SK-N-MC (cell line): ENCODE measurements around the gene CCDC196.
"Not testable (repeated sequence)": the region's sequence is repeated elsewhere in the genome, so short reads cannot be mapped to it uniquely, and the experiment has no call there.

Experiments used
- DNase-seq: peaks from one replicate; pipeline ENCODE4 v3.0.0-alpha.2; 2011; ENCODE audit warnings: low read depth, low spot score
- H3K27ac ChIP-seq: fragments of 200-600 bp; sonication (generic); 2 replicates; pipeline ENCODE4 v1.5.1; 2016; ENCODE audit warnings: mixed run types
- H3K36me3 ChIP-seq: fragments of 200-600 bp; sonication (generic); 2 replicates; pipeline ENCODE4 v1.6.1; 2017; ENCODE audit warnings: antibody characterized with exemption, low read length, mixed read lengths; ENCODE audit not compliant: insufficient read depth
- H3K4me3 ChIP-seq: fragments of 200-600 bp; sonication (generic); 2 replicates; pipeline ENCODE4 v1.5.1; 2016
- H3K9ac ChIP-seq: fragments of 200-600 bp; sonication (generic); 2 replicates; pipeline ENCODE4 v1.8.0; 2017; ENCODE audit warnings: mixed run types, mixed read lengths; ENCODE audit not compliant: insufficient read length
- H3K9me3 ChIP-seq: fragments of 200-600 bp; sonication (generic); 2 replicates; pipeline ENCODE4 v1.6.1; 2017; ENCODE audit warnings: low read depth, mild to moderate bottlenecking, antibody characterized with exemption, low read length, moderate library complexity, mixed read lengths
- EZH2 ChIP-seq: fragments of 200-600 bp; sonication (generic); IDR thresholded peaks from one replicate; pipeline ENCODE4 v1.6.1; 2017; ENCODE audit warnings: antibody characterized with exemption
- FOXP2 ChIP-seq: optimal IDR thresholded peaks from 2 replicates; pipeline ENCODE3; 2011; ENCODE audit warnings: mild to moderate bottlenecking, moderate library complexity; ENCODE audit not compliant: insufficient read depth; ENCODE audit errors: extremely low read length, control extremely low read depth
- POLR2AphosphoS5 ChIP-seq: IDR thresholded peaks from 2 replicates; pipeline ENCODE4 v1.6.1; 2012; ENCODE audit warnings: mild to moderate bottlenecking, low read depth, low read length, borderline replicate concordance

The CCDC196 gene

DNA sequence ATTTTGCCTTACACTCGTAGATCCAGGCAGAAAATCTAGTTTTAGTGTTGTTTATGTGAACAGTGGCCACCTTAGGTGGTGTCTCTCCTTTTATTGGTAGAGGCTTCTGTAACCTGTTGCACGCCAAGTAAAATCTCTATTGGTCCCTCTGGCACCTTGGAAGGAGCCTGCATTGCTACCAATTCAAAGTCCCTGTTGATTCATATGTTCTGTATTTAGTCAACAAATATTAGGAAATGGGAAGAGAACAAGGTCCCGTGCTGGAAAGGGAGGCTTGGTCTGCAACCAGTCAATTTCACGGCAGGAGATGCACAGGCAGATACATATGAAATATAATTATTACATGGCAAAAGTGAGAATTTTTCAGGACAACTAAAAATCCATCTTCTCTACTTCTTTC lies 15.4 kb downstream of the CCDC196 start:
- no peaks in the 10 kb centered on the region for H3K36me3 ChIP-seq
- H3K9ac ChIP-seq, result no peak overlapping the region
- no peak overlapping the region for H3K27ac ChIP-seq
- DNase-seq, result no peak
- no peak for TF ChIP-seq EZH2
- TF ChIP-seq FOXP2, result no peak
- TF ChIP-seq POLR2AphosphoS5, result no peak
- no peaks in the 10 kb centered on the region for H3K9me3 ChIP-seq
- H3K4me3 ChIP-seq, result no peak overlapping the region

DNA sequence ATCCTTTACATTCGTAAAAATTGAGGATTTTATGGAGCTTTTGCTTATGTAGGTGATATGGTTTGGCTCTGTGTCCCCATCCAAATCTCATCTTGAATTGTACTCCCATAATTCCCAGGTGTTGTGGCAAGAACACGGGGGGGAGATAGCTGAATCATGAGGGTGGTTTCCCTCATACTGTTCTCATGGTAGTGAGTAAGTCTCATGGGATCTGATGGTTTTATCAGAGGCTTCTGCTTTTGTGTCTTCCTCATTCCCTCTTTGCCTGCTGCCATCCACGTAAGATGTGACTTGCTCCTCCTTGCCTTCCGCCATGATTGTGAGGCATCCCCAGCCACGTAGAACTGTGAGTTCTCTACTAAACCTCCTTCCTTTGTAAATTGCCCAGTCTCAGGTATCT lies 16.7 kb downstream of the CCDC196 start:
- not testable (repeated sequence) for H3K4me3 ChIP-seq, H3K9me3 ChIP-seq, H3K9ac ChIP-seq, DNase-seq, H3K27ac ChIP-seq, H3K36me3 ChIP-seq

DNA sequence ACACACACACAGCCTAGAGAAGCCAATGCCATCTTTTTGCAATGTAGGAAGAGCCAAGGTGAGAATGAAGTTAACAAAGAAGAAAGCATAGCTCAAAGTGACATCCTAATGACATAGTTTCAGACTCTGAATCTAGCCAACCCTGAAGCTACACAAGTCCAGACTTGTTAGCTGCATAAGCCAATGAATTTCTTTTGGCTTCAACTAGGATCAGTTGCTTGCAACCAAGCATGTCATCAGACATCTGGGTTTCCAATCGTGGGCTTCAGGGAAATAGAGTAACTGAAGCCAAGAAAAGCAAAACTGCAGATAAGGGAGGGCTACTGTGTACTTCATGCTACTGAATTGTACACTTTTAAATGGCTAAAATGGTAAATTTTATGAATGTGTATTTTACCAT lies 17.4 kb downstream of the CCDC196 start:
- DNase-seq, result no peak
- TF ChIP-seq FOXP2 (no peak), EZH2 (no peak), POLR2AphosphoS5 (no peak)
- Histone ChIP-seq H3K4me3 (no peak overlapping the region), H3K27ac (no peak overlapping the region), H3K9me3 (no peaks in the 10 kb centered on the region), H3K36me3 (no peaks in the 10 kb centered on the region), H3K9ac (no peak overlapping the region)

DNA sequence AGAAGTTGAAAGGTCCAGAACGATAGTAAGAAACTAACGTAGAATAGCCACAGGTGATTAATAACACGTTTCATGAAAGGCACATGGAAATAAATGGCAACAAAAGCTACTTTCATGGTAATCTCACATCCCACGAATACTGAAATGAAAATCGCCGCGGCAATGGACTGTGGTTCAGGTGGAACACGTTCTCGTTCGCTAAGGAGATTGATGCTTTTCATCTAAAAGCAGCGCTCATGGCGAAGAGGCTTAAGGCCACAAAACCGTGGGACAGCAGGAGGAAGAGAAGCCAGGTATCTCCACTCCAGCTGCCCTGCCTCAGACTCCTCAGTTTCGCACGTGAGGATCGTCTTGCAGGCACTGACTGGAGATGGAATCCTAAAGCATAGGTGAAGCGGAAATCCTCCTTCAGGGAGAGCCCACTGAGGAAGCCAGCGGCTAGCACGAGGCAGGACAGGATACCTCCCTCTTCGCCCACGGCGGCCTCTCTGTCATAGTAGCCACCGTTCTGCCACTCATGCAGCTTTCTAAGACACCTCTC lies 21.1 kb downstream of the CCDC196 start:
- no peak for TF ChIP-seq POLR2AphosphoS5
- no peak for TF ChIP-seq EZH2
- TF ChIP-seq FOXP2, result no peak

DNA sequence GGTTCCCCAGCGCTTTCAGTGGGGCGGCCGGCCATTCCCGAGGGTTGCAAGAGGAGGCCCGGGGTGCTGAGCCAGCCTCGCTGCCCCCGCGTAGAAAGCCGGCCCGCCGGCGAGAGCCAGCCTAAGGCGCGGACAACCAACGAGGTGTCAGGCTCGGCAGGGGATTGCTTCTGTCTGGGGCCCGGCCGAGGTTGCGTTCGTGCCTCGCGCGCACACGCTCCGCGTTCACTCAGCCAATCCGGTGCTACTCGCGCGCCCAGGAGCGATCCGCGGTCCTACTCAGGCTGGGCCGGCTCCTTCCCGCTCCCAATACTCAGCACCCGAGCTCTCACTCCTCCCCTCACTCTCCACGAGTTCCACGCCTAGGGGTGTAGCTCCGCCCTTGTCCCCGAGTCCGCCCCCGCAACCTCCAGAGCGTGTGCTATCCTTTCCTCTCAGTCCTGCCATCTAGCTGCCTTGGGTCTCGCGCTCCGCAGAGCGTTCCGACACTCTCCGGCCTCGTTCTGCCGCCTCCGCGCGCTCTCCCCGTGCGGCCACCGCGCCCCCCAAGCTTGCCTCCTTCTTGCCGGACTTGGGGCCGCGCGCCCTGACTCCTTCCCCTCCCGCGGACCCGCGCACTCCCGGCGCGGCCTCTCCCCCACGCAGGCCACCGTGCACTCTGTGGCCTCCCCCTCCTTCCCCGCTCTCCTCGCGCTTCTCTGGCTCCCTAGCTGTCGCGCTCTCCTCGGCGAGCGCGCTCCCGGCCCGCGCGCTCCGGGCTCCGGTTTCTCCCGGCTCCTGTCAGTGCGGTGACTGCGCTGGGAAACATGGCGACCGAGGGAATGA lies 21.8 kb downstream of the CCDC196 start, which contains the start of gene GPHN:
Gene GPHN (plus strand): TSS at position 426 of the 825 bp plus-strand sequence.
- peak within 1 kb of the TSS; percentile 66 for H3K27ac ChIP-seq
- peak; percentile 47 for TF ChIP-seq FOXP2
- peak; percentile 90 for TF ChIP-seq POLR2AphosphoS5
- no peak for TF ChIP-seq EZH2
- H3K36me3 ChIP-seq, result no peaks in the 10 kb centered on the region

More for the DNA sequence above, 21.1 kb downstream of the CCDC196 start:
- Histone ChIP-seq H3K9ac (peak overlapping the region; percentile 87), H3K9me3 (no peaks in the 10 kb centered on the region), H3K4me3 (peak overlapping the region; percentile 95), H3K27ac (peak overlapping the region; percentile 66; the same call in 1 of the 2 replicates), H3K36me3 (no peaks in the 10 kb centered on the region)
- no peak for DNase-seq

DNA sequence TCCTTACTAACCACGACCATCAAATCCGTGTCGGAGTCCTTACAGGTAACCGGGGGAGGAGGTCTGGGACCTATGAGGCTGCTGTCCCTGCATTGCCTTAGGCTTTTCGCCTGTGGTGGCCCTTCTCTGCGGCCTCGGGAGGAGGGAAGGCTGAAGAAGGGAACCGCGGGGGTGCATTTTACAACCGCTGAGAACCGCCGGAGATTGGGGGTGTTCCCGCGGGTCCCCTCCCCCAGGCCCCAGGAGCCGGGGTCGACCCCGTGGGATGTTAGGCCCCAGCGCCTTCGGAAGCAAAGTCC lies 22.3 kb downstream of the CCDC196 start:
- H3K4me3 ChIP-seq, result peak overlapping the region; percentile 95
- TF ChIP-seq EZH2 (no peak), FOXP2 (no peak), POLR2AphosphoS5 (no peak)
- no peaks in the 10 kb centered on the region for H3K9me3 ChIP-seq
- peak overlapping the region; percentile 72 for H3K9ac ChIP-seq
- no peaks in the 10 kb centered on the region for H3K36me3 ChIP-seq
- no peak for DNase-seq
- peak overlapping the region; percentile 62; the same call in 1 of the 2 replicates for H3K27ac ChIP-seq

More for the DNA sequence above, 21.8 kb downstream of the CCDC196 start, which contains the start of gene GPHN:
- peak within 1 kb of the TSS; percentile 87 for H3K9ac ChIP-seq
- no peaks in the 10 kb centered on the region for H3K9me3 ChIP-seq
- peak within 1 kb of the TSS; percentile 95 for H3K4me3 ChIP-seq
- peak; percentile 84 for DNase-seq

DNA sequence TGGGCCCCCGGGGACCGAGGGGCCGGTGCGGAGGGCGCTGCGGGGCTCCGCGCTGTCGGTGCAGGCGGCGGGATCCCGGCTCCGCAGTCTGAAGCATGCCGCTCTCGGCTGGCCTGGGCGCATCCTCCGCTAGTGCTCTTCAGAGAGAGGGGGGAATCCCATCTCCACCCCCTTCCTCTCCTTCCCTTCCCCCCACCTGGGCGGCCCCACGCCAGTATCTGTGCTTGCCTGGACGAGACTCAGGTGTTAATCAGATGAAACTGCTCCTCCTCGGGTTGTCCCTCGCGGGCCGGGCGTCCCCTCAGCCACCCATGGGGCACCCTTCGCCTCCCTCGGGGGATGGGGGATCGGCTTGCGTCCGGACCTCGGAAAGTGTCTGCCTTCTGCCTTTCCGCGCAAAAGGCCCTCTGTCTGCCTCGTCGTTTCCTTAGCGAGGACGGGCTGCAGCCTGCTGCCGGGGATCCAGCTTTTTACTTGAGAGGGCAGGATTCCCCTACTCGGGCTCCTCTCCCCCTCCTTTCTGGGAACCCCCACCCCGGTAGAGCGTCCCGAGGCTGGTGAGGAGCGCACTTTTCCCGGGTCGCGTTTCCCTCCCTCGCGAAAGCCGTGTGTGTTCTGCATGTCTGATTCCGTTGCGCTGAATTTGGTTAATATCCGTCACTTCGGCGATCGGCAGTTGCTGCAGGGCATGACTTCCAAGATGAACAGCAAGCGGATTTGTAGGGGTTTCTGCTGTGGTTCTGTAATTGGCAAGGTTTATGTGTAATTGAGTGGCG lies 22.9 kb downstream of the CCDC196 start:
- Histone ChIP-seq H3K27ac (no peak overlapping the region), H3K9ac (peak overlapping the region; percentile 72), H3K9me3 (no peaks in the 10 kb centered on the region), H3K4me3 (peak overlapping the region; percentile 95), H3K36me3 (no peaks in the 10 kb centered on the region)
- no peak for TF ChIP-seq POLR2AphosphoS5
- no peak for TF ChIP-seq EZH2
- no peak for TF ChIP-seq FOXP2
- no peak for DNase-seq

DNA sequence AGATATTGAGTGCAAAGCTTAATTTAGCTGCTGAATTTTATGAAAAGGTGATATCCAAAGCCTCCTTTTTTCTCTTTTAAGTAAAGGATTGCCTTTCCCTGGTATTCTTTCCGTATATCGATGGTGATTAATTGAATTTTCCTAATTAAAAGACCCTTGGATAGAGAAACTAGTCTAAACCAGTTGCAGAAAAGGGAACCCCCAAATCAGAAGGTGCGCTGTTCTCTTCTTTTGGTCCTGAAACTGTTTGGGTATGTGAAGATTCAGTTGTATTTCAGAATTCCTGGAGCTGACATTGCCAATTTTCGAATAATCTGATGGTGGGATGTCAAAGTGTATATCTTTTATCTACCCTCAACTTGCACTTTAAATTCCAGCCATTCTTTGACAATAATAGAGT lies 23.7 kb downstream of the CCDC196 start:
- Histone ChIP-seq H3K9ac (no peak overlapping the region), H3K36me3 (no peaks in the 10 kb centered on the region), H3K4me3 (peak overlapping the region; percentile 95), H3K9me3 (no peaks in the 10 kb centered on the region), H3K27ac (no peak overlapping the region)
- no peak for DNase-seq
- no peak for TF ChIP-seq POLR2AphosphoS5
- no peak for TF ChIP-seq FOXP2
- no peak for TF ChIP-seq EZH2
